Ovary (tissue), 9 donors: ENCODE results near the gene WBP2NL. TPM values are rescaled to one million over a fixed set of nuclear protein-coding genes. Genes with fewer than 3 reads are reported as not detected.

Experiments used
- DNase-seq, 5 donors: peaks; one replicate each; pipeline ENCODE4 v3.0.0-alpha.2; 2019 to 2020
- H3K27ac ChIP-seq, 2 donors: fragments of 200-600 bp; one replicate each; pipeline versions ENCODE4 v1.5.1 to v1.8.0; 2019 to 2022
- H3K27me3 ChIP-seq: fragments of 200-600 bp; one replicate; pipeline ENCODE4 v1.8.0; 2022
- H3K36me3 ChIP-seq: fragments of 200-600 bp; sonication (generic); one replicate; pipeline ENCODE4 v1.5.1; 2019
- H3K4me1 ChIP-seq: one replicate; pipeline ENCODE4 v1.8.1; 2013; ENCODE audit warnings: mild to moderate bottlenecking, moderate library complexity; ENCODE audit not compliant: insufficient read depth
- H3K4me3 ChIP-seq: fragments of 200-600 bp; sonication (generic); one replicate; pipeline ENCODE4 v1.5.1; 2017
- H3K9me3 ChIP-seq, 2 donors: fragments of 200-600 bp in 1 of 2; sonication (generic) in 1 of 2; one replicate each; pipeline versions ENCODE4 v1.5.1 to v1.8.1; 2013 to 2019; ENCODE audit warnings: mild to moderate bottlenecking in 1 of 2, moderate library complexity in 1 of 2
- EP300 ChIP-seq: sonication (generic); formaldehyde crosslinking; IDR thresholded peaks from one replicate; pipeline ENCODE4 v1.6.1; 2017; ENCODE audit warnings: antibody characterized with exemption
- POLR2A ChIP-seq: fragments of 450-650 bp; IDR thresholded peaks from one replicate; pipeline ENCODE4 v1.6.1; 2017; ENCODE audit warnings: antibody characterized with exemption, mild to moderate bottlenecking, moderate library complexity
- WGBS, 3 donors: extraction: QIAGEN DNeasy Blood & Tissue Kit in 1 of 3; methylation state at CpG; one replicate each; pipeline versions ENCODE4 v1.1.5 to v1.1.7; 2013 to 2017; 5-methylcytosine and 5-hydroxymethylcytosine counted together
- intact Hi-C, 4 donors: fragments of 100-400 bp; cut with DNase I; formaldehyde crosslinking; loops; one replicate each; pipeline versions ENCODE4 v1.11.0 to v1.15.1; 2022 to 2023
- polyA plus RNA-seq, 2 donors: library from polyadenylated mRNA; stranded (reverse); fragments of 200-250 nt in 1 of 2; fragments of 350-450 nt in 1 of 2; fragmentation: Illumina TruSeq in 1 of 2; extraction: RNeasy Lipid Tissue Mini Kit (QIAGEN cat#74804) in 1 of 2; gene quantifications; one replicate each; pipeline ENCODE4 v1.2.3, GENCODE V29; 2013 to 2014
- total RNA-seq, 7 donors: library from RNA; depleted of rRNA in 2 of 7; stranded (reverse); fragments of >200 nt in 2 of 7; fragmentation: NEBNext Ultra II Directional in 3 of 7; extraction: Animal tissue kit (Norgen Biotek cat#: 25700) in 3 of 7; gene quantifications; one replicate each; pipeline versions ENCODE4 v1.1.0 to v1.2.4, GENCODE V29; 2016 to 2023
- TF ChIP-seq, protein P1 (sequence below), 3 donors: fragments of 450-650 bp in 2 of 3; fragments of 200-600 bp in 1 of 3; IDR thresholded peaks; one replicate each; pipeline versions ENCODE4 v1.5.1 to v1.8.0; 2016 to 2022; ENCODE audit warnings: antibody characterized with exemption in 3 of 3, mild to moderate bottlenecking in 1 of 3
- donor health status: DM: no; HTN: no; CAD: no; lungs with moderate emphysema.
- donor health status: DM: no; HTN: no; CAD: no.
- donor health status: Bipolar disorder and iron deficiency.
- donor health status: DM: yes; HTN: yes; CAD: no.
- donor health status: DM: no; HTN: no; CAD: no.
- donor health status: DM: yes; HTN: yes; CAD: no.

Gene WBP2NL
- total and polyA plus RNA-seq, 9 donors: 0.48 to 4.5 (median 2.8) TPM

DNA sequence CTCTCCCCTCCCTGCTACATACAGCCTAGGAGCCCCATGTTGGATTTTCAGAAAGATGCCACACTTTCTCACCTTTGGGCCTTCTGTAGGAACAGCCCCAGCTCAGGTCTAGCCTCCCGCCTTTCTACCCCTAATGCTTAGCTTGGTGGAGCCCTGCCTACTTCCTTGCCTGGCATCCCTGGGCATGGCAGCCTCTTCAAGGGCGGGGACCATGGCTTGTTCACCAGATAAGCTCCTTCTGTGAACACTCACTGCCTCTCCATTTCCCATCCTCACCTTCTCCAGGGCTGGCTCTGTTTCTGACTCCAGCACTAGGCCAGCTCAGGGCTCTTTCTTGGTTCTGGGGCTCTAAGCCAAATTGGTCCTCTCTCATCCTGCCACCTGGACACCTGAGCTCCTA is 28.0 kb upstream of the WBP2NL start:
- Histone ChIP-seq H3K36me3 (no peaks in the 10 kb centered on the region), H3K9me3 (no peaks in the 10 kb centered on the region), H3K4me3 (no peak overlapping the region), H3K27me3 (no peaks in the 10 kb centered on the region), H3K4me1 (no peaks in the 10 kb centered on the region), H3K27ac (no peak overlapping the region)
- 87 to 94% (median 91%) methylated on average over 2 of the region's 2 CpGs for WGBS, 3 donors
- no peak for DNase-seq
- no peak for TF ChIP-seq EP300
- intact Hi-C loops: no loop called here

DNA sequence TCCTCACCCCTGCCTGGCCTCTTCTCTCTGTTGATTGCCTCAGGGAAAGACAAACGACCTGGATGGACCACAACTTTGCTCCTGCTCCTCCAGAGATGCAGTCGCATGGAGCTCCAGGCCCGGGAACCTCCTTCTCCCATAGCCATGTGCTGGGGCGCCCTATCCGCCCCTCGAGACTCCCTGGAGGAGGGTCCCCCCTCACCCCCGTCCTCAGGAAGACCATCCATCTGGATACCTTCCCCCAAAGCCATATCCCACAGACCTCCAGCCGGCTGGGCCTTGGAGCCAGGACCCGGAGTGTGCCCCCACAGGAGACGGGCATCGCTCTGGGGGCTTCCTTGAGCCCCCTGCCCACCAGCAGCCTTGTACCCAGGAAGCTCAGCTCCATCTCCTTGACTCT is 27.2 kb upstream of the WBP2NL start:
- no peaks in the 10 kb centered on the region for H3K9me3 ChIP-seq
- no peak for DNase-seq
- 75 to 83% (median 78%) methylated on average over 11 of the region's 11 CpGs for WGBS, 3 donors
- no peak overlapping the region for H3K27ac ChIP-seq
- no peak overlapping the region for H3K4me3 ChIP-seq
- H3K4me1 ChIP-seq: no peaks in the 10 kb centered on the region
- intact Hi-C loops: no loop called here
- TF ChIP-seq EP300: no peak
- TF ChIP-seq, protein P1, sequence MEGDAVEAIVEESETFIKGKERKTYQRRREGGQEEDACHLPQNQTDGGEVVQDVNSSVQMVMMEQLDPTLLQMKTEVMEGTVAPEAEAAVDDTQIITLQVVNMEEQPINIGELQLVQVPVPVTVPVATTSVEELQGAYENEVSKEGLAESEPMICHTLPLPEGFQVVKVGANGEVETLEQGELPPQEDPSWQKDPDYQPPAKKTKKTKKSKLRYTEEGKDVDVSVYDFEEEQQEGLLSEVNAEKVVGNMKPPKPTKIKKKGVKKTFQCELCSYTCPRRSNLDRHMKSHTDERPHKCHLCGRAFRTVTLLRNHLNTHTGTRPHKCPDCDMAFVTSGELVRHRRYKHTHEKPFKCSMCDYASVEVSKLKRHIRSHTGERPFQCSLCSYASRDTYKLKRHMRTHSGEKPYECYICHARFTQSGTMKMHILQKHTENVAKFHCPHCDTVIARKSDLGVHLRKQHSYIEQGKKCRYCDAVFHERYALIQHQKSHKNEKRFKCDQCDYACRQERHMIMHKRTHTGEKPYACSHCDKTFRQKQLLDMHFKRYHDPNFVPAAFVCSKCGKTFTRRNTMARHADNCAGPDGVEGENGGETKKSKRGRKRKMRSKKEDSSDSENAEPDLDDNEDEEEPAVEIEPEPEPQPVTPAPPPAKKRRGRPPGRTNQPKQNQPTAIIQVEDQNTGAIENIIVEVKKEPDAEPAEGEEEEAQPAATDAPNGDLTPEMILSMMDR (IDR thresholded peaks at IDR 0.05): no peak
- no peak for TF ChIP-seq POLR2A
- H3K36me3 ChIP-seq: no peaks in the 10 kb centered on the region
- H3K27me3 ChIP-seq: no peaks in the 10 kb centered on the region

DNA sequence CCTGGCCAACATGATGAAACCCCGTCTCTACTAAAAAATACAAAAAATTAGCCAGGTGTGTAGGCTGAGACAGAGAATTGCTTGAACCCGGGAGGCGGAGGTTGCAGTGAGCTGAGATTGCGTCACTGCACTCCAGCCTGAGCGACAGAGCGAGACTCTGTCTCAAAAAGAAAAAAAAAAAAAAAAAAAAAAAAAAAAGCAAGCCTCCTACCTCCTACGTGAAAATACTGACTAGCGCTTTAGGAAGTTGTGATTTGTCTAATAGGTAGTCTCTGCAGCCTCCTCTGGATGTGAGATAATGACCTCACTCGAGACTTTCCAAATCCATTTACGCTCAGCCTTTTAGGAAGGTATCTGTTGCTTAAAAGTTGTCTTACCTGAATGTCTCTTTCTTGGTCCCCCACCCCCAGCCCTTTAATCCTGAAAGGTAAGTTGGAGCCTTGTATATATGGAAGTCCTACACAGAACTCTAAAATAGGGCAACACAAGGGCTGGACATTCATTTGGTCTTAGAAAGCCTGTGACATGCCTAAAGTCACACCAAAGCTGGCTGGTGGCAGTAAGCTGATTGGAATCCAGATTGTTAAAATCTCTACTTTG is 23.8 kb upstream of the WBP2NL start:
- DNase-seq: no peak
- Histone ChIP-seq H3K4me1 (peaks cover 3% of the 10 kb centered on the region), H3K36me3 (no peaks in the 10 kb centered on the region), H3K9me3 (no peaks in the 10 kb centered on the region), H3K27me3 (no peaks in the 10 kb centered on the region), H3K27ac (no peak overlapping the region), H3K4me3 (no peak overlapping the region)
- 56 to 62% (median 58%) methylated on average over 10 of the region's 10 CpGs for WGBS, 3 donors
- intact Hi-C loops: no loop called here
- TF ChIP-seq, protein P1 (IDR thresholded peaks at IDR 0.05): no peak
- TF ChIP-seq EP300 (no peak), POLR2A (no peak)

DNA sequence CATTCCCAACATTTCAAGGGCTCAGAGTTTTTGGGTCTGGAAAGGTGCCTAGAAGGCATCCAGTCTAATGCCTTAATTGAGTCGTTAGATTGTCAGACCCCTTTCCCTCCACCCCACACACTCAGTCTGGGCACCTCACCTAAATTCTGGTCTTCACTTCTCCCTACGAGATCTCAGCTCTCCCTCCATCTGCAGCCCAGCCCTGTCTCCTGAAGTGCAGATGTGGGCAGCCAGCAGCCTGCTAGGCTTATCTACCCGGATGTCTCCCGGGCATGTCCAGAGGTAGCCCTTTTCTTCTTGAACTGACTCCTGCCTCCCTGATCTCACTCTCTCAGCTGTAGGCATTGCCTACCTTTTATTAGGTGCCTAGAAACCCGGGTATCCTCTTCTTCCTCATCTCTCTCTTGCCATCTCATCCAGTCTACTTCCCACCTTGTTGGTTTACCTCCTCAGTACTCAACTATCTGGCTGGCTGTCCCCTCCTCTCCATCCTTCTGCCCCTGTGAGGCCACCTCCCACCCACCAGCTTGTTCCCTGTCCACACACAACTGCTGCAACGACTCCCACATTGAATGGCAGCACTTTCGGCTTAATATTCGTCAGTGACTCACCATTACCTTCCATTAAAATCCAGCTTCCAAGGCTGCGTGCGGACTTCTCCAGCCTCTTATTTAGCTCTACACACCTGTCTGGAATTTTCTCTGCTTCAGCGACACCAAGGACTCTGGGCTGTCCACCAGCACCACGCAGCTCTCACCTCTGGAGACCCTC is 23.1 kb upstream of the WBP2NL start:
- no peaks in the 10 kb centered on the region for H3K36me3 ChIP-seq
- H3K4me3 ChIP-seq: no peak overlapping the region
- WGBS, 3 donors: 46 to 59% (median 51%) methylated on average over 12 of the region's 12 CpGs
- peaks cover 3% of the 10 kb centered on the region for H3K4me1 ChIP-seq
- H3K27ac ChIP-seq: no peak overlapping the region
- no peak for DNase-seq
- H3K9me3 ChIP-seq: no peaks in the 10 kb centered on the region
- H3K27me3 ChIP-seq: no peaks in the 10 kb centered on the region
- intact Hi-C loops: no loop called here
- no peak for TF ChIP-seq POLR2A
- no peak for TF ChIP-seq EP300
- TF ChIP-seq, protein P1 (IDR thresholded peaks at IDR 0.05): no peak
